Right lobe of liver (tissue), 4 donors: ENCODE results near the gene IFNA6.

Experiments used
- POLR2A ChIP-seq: fragments of 450-650 bp; IDR thresholded peaks from one replicate; pipeline ENCODE4 v1.6.1; 2017; ENCODE audit warnings: antibody characterized with exemption, mild to moderate bottlenecking
- TF ChIP-seq, protein P1 (sequence below), 4 donors: fragments of 200-600 bp in 3 of 4; fragments of 450-650 bp in 1 of 4; IDR thresholded peaks; one replicate each; pipeline versions ENCODE4 v1.5.1 to v1.8.0; 2016 to 2022; ENCODE audit warnings: antibody characterized with exemption in 4 of 4, mild to moderate bottlenecking in 2 of 4
- donor health status: DM: no; HTN: no; CAD: no.
- donor health status: DM: no; HTN: no; CAD: no.
- donor health status: DM: no; HTN: yes; CAD: no.

DNA sequence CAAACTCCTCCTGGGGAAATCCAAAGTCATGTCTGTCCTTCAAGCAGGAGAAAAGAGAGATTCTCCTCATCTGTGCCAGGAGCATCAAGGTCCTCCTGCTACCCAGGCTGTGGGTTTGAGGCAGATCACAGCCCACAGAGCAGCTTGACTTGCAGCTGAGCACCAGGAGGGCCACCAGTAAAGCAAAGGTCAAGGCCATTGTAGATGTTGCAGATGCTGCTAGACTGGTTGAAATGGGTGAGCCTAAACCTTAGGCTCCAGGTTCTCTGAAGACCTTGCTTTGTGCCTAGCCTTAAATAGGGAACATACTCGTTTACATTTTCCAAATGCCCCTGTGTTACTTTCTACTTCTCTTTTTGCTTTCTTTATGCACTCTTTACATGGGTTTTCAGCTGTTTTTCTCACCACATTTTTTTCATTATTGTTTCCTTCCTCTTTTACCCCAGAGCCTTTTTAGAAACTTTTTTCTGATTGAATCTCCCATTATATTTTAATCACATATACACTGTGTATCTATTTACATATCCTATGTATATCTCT lies 34.5 kb upstream of the IFNA6 start, which contains the start of gene IFNA2:
- TF ChIP-seq, protein P1, sequence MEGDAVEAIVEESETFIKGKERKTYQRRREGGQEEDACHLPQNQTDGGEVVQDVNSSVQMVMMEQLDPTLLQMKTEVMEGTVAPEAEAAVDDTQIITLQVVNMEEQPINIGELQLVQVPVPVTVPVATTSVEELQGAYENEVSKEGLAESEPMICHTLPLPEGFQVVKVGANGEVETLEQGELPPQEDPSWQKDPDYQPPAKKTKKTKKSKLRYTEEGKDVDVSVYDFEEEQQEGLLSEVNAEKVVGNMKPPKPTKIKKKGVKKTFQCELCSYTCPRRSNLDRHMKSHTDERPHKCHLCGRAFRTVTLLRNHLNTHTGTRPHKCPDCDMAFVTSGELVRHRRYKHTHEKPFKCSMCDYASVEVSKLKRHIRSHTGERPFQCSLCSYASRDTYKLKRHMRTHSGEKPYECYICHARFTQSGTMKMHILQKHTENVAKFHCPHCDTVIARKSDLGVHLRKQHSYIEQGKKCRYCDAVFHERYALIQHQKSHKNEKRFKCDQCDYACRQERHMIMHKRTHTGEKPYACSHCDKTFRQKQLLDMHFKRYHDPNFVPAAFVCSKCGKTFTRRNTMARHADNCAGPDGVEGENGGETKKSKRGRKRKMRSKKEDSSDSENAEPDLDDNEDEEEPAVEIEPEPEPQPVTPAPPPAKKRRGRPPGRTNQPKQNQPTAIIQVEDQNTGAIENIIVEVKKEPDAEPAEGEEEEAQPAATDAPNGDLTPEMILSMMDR (IDR thresholded peaks at IDR 0.05), result no peak
- TF ChIP-seq POLR2A, result no peak
